Mesodermal cell (in vitro differentiated cells): ENCODE measurements around the gene RGR.

ENCODE experiments used
- H3K27ac ChIP-seq: 2 replicates; pipeline ENCODE4 v1.7.0; 2013; ENCODE audit warnings: mild to moderate bottlenecking, low read depth, low read length, moderate library complexity; ENCODE audit not compliant: severe bottlenecking
- H3K36me3 ChIP-seq: 2 replicates; pipeline ENCODE4 v1.7.1; 2013; ENCODE audit warnings: mild to moderate bottlenecking, low read length, moderate library complexity; ENCODE audit not compliant: control insufficient read depth, insufficient read depth
- H3K4me1 ChIP-seq: one replicate; pipeline ENCODE4 v1.7.1; 2013; ENCODE audit warnings: mild to moderate bottlenecking, low read length; ENCODE audit not compliant: insufficient read depth, control insufficient read depth, poor library complexity, severe bottlenecking
- H3K4me3 ChIP-seq: 2 replicates; pipeline ENCODE4 v1.7.0; 2013; ENCODE audit warnings: low read length, control low read depth, mild to moderate bottlenecking; ENCODE audit not compliant: insufficient read depth, poor library complexity, severe bottlenecking; ENCODE audit errors: extremely low read depth
- H3K9me3 ChIP-seq: 2 replicates; pipeline ENCODE4 v1.7.1; 2013; ENCODE audit warnings: mild to moderate bottlenecking, low read length, moderate library complexity; ENCODE audit not compliant: control insufficient read depth
- WGBS, 2 experiments: methylation state at CpG; one replicate each; pipeline ENCODE4 v1.1.5; 2013; ENCODE audit warnings: missing lambda C conversion rate in 2 of 2; ENCODE audit not compliant: insufficient coverage in 2 of 2; 5-methylcytosine and 5-hydroxymethylcytosine counted together

The RGR gene

DNA sequence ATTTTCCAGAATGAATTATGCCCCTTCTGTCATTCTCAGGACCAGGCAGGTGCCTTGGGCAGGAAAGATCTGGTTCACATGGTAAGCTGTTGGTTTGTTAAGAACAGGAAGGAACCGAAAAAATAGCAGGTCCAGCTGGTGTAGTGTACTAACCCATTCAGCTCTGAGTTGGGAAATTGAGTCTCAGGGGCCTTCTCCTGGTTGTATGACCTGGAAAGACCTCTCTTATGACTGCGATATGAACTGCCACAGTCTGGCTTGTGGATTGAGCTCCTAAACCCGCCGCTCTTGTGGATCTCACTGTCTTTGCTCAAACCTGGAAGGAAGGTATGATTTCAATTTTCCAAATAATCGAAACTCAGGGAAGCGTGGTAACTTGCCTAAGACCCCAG is 8.1 kb upstream of the RGR start:
- Histone ChIP-seq H3K27ac (no peak overlapping the region), H3K4me3 (no peak overlapping the region), H3K4me1 (no peaks in the 10 kb centered on the region), H3K36me3 (no peaks in the 10 kb centered on the region), H3K9me3 (no peaks in the 10 kb centered on the region)
- 84 to 90% methylated on average over 6 of the region's 6 CpGs for WGBS, 2 experiments

GRCh38 chr10:84237199-84238051 is 7.4 kb upstream of the RGR start:
- 54 to 57% methylated on average over 50 to 52 of the region's 52 CpGs for WGBS, 2 experiments
- Histone ChIP-seq H3K4me1 (no peaks in the 10 kb centered on the region), H3K27ac (no peak overlapping the region), H3K9me3 (no peaks in the 10 kb centered on the region), H3K4me3 (no peak overlapping the region), H3K36me3 (no peaks in the 10 kb centered on the region)

- no peak overlapping the region for H3K4me3 ChIP-seq
- H3K27ac ChIP-seq, result no peak overlapping the region
- no peaks in the 10 kb centered on the region for H3K4me1 ChIP-seq
- H3K9me3 ChIP-seq, result no peaks in the 10 kb centered on the region
- H3K36me3 ChIP-seq, result no peaks in the 10 kb centered on the region
- WGBS, 2 experiments, result 86 to 93% methylated on average over 1 to 2 of the region's 3 CpGs
Measured at GRCh38 chr10:84238909-84239308, 5.9 kb upstream of the RGR start.

DNA sequence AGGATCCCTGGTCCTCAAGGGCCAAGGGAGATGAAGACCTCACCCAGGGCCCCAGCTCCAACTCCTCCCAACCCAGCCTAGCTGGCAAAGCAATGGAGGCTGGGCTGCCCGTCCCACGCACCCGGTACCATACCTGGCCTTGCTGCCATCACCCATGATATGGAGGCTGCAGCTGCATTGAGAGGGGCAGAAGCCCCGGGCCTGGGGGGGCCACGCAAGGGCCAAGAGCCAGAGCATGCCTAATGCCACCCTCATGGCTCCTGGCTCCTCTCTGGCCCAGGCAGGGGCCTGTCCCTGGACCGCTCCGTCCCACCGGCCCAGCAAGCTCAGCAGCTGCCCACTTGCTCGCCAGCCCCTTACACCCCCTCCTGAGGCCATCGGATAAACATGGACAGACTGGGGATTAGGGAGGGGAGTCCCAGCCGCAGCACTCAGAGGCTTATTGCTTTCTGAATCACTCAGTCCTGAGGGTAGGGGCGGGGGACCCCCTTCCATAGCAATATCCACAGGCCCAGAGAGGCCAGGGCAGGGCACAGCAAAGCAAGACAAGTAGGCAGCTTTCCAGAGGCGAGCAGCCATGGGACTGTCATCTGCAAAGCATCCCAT is 3.6 kb upstream of the RGR start, which contains the start of gene LRIT1:
Gene LRIT1 (minus strand): TSS at position 362 of the 606 bp plus-strand sequence. CDS start 107 bp downstream, at position 255.
- WGBS, 2 experiments, result 87 to 96% methylated on average over 8 of the region's 13 CpGs
- Histone ChIP-seq H3K27ac (no peak within 1 kb of the TSS), H3K4me3 (no peak within 1 kb of the TSS), H3K36me3 (no peaks in the 10 kb centered on the region), H3K9me3 (no peaks in the 10 kb centered on the region), H3K4me1 (no peaks in the 10 kb centered on the region)

GRCh38 chr10:84243759-84244158 is 1.1 kb upstream of the RGR start:
- no peaks in the 10 kb centered on the region for H3K9me3 ChIP-seq
- no peak overlapping the region for H3K4me3 ChIP-seq
- H3K4me1 ChIP-seq, result no peaks in the 10 kb centered on the region
- WGBS, 2 experiments, result 89 to 96% methylated on average over 3 of the region's 3 CpGs
- H3K27ac ChIP-seq, result no peak overlapping the region
- no peaks in the 10 kb centered on the region for H3K36me3 ChIP-seq

DNA sequence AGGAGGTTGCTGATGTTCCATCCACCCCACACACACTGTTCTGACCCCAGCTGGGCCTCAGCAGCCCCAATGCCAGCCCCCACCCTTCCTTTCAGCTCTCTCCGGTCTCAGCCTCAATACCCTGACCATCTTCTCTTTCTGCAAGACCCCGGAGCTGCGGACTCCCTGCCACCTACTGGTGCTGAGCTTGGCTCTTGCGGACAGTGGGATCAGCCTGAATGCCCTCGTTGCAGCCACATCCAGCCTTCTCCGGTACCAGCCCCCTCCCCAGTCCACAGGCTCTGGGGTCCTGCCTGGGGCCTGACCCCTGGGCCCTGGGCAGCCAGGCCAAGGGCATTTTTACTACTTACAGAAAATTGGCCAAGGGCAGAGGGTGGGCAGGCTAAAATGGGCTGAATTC is 2.6 kb downstream of the RGR start:
- Histone ChIP-seq H3K27ac (no peak overlapping the region), H3K36me3 (no peaks in the 10 kb centered on the region), H3K9me3 (no peaks in the 10 kb centered on the region), H3K4me3 (no peak overlapping the region), H3K4me1 (no peaks in the 10 kb centered on the region)
- WGBS, 2 experiments, result 86 to 95% methylated on average over 4 to 5 of the region's 6 CpGs

DNA sequence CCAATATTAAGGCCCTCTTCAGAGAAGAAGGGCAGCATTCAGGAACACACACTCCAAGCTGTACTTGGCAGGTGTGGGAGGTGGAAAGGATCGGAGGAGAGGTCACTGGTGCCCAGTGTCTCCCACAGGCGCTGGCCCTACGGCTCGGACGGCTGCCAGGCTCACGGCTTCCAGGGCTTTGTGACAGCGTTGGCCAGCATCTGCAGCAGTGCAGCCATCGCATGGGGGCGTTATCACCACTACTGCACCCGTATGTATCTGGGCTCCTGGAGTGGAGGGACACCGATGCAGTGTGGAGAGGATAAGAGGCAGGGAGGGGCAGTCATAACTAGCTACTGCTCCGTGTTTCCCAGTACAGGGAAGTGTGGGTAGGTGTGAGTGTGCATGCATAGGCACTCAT is 3.9 kb downstream of the RGR start:
- Histone ChIP-seq H3K4me3 (no peak overlapping the region), H3K9me3 (no peaks in the 10 kb centered on the region), H3K27ac (no peak overlapping the region), H3K36me3 (no peaks in the 10 kb centered on the region), H3K4me1 (no peaks in the 10 kb centered on the region)
- 92% methylated on average over 12 of the region's 12 CpGs; no CpG with 5 or more reads in 1 of the 2 experiments for WGBS, 2 experiments

DNA sequence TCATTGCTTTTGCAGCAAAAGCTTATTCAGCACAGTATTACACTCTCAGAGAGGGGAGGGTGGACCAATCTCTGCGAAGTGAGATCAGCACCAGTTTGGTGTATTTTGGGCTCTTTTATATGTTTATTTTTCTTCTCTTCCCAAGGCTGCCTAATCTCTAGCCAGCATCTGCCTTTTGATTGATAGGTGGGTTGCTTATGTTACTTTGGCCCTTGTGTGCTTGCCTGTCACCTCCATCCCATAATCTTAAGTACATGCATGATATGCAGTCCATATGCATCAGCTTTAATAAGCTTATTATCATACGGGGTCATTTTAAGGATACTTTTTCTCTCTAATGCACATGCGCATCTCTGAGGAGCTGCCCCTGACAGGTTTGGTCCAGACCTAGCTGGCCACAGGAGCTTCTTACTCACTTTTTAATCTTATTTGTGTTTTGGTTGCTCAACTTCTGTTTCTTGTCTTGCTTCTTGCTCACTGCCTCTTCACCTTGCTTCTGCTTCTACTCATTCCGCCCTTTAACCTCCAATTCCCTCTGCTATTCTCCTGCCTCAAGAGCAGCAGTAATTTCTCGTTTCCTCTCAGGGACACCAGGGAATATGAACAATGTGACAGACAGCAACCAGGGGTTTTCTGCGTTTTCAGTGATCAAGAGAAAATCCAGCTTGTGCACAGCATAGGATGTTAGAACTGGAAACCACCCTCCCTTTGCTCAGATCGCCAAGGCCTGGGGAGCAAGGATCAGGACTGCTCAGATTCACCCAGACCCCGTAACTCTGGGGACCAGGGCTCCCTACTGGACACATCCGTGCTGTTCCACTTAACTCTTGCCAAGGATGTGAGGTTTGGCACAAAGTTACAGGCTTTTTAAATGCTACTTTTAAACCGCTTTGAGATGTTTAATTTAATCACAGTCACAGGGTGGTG is 10.0 kb downstream of the RGR start:
- Histone ChIP-seq H3K4me3 (no peak overlapping the region), H3K36me3 (no peaks in the 10 kb centered on the region), H3K9me3 (no peaks in the 10 kb centered on the region), H3K27ac (no peak overlapping the region), H3K4me1 (no peaks in the 10 kb centered on the region)
- WGBS, 2 experiments, result 92 to 97% methylated on average over 7 to 8 of the region's 10 CpGs

DNA sequence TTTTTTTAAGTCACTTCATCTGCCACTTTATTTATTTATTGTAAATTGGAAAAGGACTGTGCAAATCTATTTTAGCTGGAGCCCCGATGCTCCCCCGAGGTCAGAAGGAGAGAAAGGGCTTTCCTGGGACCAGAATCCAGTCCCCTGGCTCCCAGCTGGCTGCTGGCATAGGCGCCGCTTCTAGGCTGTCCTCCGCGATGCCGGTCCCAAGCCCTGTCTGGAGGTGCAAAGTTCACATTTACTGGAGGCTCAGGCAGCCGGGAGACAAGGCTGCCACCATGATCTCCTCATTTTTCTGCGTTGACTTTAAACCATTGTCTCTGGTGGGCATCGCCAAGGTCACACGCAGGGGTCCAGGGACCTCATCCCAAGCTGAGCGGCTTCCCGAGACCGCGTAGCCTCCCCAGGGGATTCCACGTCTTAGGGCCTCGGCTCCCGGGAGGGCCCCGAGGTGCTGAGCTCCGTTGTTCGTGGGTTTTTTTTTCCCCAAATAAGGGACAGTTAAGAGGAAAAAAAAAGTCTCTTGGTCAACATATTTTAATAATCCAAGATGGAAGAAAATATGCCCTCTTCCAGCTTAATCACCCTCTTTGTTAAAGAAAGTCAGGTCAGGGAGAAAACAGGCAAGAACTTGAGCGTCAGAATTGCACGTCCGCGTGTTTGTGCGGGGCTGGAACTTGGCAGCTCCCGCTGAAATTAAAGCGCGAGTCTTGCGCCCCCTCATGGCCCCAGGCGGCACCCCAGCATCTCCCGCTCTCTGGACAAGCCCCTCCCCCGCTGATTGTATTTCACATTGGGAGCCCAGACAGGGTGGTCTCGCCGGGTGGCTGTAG is 11.9 kb downstream of the RGR start:
- Histone ChIP-seq H3K9me3 (no peaks in the 10 kb centered on the region), H3K36me3 (no peaks in the 10 kb centered on the region), H3K4me1 (no peaks in the 10 kb centered on the region), H3K27ac (no peak overlapping the region), H3K4me3 (no peak overlapping the region)
- 52 to 70% methylated on average over 20 to 28 of the region's 35 CpGs for WGBS, 2 experiments
